M059J (cell line): ENCODE measurements around the gene PKP4. TPM values are rescaled to one million over a fixed set of nuclear protein-coding genes. Genes with fewer than 3 reads are reported as not detected.
A peak's percentile ranks its signal among the peaks of the same experiment; 100 is the strongest.

Source experiments
- DNase-seq: peaks from one replicate; pipeline ENCODE4 v3.0.0-alpha.2; 2012; ENCODE audit warnings: low read depth
- total RNA-seq: library from RNA; depleted of rRNA; stranded (reverse); fragments of >200 nt; shearing (Covaris generic); gene quantifications from 2 replicates; pipeline ENCODE4 v1.2.3, GENCODE V29; 2014

The PKP4 gene
- total RNA-seq, 1 experiment from 2014 or later = 19.2 TPM

- DNase-seq = peak; percentile 48
These were observed 129.7 kb downstream of the PKP4 start for GRCh38 chr2:158586491-158586890.

GRCh38 chr2:158589303-158589702 lies 132.6 kb downstream of the PKP4 start:
- DNase-seq = no peak

GRCh38 chr2:158598862-158599517 lies 142.2 kb downstream of the PKP4 start:
- no peak for DNase-seq

- peak; percentile 4 for DNase-seq
These were observed 142.9 kb downstream of the PKP4 start for GRCh38 chr2:158599609-158600008.

- peak; percentile 88 for DNase-seq
These were observed 143.5 kb downstream of the PKP4 start for GRCh38 chr2:158600155-158600802.

- DNase-seq = no peak
These were observed 145.3 kb downstream of the PKP4 start for GRCh38 chr2:158602027-158602426.

GRCh38 chr2:158603205-158603604 lies 146.5 kb downstream of the PKP4 start:
- DNase-seq = no peak

- no peak for DNase-seq
These were observed 147.2 kb downstream of the PKP4 start for GRCh38 chr2:158603986-158604385.

- DNase-seq = no peak
These were observed 153.3 kb downstream of the PKP4 start for GRCh38 chr2:158610059-158610458.

- no peak for DNase-seq
These were observed 159.8 kb downstream of the PKP4 start for GRCh38 chr2:158616480-158617000.

GRCh38 chr2:158618891-158619490 lies 162.2 kb downstream of the PKP4 start:
- DNase-seq = no peak

GRCh38 chr2:158619496-158619895 lies 162.7 kb downstream of the PKP4 start:
- DNase-seq = peak; percentile 58

- no peak for DNase-seq
These were observed 163.9 kb downstream of the PKP4 start for GRCh38 chr2:158620656-158621055.

- no peak for DNase-seq
These were observed 167.4 kb downstream of the PKP4 start for GRCh38 chr2:158624071-158624667.

GRCh38 chr2:158624961-158625360 lies 168.2 kb downstream of the PKP4 start:
- no peak for DNase-seq

GRCh38 chr2:158629116-158629515 lies 172.4 kb downstream of the PKP4 start:
- DNase-seq = no peak

GRCh38 chr2:158633261-158633660 lies 176.5 kb downstream of the PKP4 start:
- DNase-seq = no peak

GRCh38 chr2:158634627-158635026 lies 177.9 kb downstream of the PKP4 start:
- DNase-seq = no peak

- no peak for DNase-seq
These were observed 179.3 kb downstream of the PKP4 start for GRCh38 chr2:158635961-158636601.

- peak; percentile 66 for DNase-seq
These were observed 180.6 kb downstream of the PKP4 start for GRCh38 chr2:158637357-158637756.

- peak; percentile 58 for DNase-seq
These were observed 187.4 kb downstream of the PKP4 start for GRCh38 chr2:158644139-158644538.

GRCh38 chr2:158645299-158645698 lies 188.5 kb downstream of the PKP4 start:
- DNase-seq = no peak
